ENCODE data around the gene PFDN5.
A peak's percentile ranks its signal among the peaks of the same experiment; 100 is the strongest.

DNA sequence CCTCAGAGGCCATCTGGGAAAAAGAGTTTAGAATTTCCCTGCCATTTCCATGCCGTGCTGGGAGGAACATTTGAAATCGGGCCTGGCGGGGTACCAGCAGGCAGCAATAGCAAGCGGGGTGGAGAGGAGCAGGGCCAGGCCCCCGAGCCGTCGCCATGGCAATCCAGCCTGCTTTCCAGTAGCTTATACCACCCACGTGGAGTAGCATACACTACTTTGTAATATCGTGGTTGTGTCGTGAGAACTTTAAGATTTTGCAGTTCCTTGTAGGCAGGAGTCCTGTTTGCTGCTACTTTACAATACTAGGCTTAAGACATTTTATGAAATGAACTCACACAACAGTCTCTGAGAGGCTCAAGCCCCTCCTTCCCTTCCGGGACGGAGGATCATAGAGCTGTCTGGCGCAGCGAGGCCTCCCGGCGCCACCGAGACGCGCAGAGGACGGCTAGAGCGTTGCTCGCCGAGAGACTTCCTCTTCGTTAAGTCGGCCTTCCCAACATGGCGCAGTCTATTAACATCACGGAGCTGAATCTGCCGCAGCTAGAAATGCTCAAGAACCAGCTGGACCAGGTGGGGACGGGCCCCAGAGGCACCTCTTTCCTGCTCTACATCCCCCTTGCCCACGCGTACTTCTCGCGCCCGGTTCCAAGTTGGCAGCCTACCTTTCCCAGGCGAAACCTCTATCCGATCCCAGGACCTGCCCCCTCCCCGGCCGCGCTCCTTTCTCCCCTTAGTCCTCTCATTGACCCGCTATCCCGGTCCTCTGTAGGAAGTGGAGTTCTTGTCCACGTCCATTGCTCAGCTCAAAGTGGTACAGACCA lies at the start of gene PFDN5:
- TF ChIP-seq, protein P1, sequence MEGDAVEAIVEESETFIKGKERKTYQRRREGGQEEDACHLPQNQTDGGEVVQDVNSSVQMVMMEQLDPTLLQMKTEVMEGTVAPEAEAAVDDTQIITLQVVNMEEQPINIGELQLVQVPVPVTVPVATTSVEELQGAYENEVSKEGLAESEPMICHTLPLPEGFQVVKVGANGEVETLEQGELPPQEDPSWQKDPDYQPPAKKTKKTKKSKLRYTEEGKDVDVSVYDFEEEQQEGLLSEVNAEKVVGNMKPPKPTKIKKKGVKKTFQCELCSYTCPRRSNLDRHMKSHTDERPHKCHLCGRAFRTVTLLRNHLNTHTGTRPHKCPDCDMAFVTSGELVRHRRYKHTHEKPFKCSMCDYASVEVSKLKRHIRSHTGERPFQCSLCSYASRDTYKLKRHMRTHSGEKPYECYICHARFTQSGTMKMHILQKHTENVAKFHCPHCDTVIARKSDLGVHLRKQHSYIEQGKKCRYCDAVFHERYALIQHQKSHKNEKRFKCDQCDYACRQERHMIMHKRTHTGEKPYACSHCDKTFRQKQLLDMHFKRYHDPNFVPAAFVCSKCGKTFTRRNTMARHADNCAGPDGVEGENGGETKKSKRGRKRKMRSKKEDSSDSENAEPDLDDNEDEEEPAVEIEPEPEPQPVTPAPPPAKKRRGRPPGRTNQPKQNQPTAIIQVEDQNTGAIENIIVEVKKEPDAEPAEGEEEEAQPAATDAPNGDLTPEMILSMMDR (IDR thresholded peaks at IDR 0.05), result peak in 2 of 5 experiments; percentile 55 to 67
- peak; percentile 63 to 68 for TF ChIP-seq POLR2A (IDR thresholded peaks at IDR 0.05)
- TF ChIP-seq EP300 (IDR thresholded peaks at IDR 0.05), result peak; percentile 32 to 89

Measured in tibial nerve (tissue), 4 donors.